DMS53 treated with DMSO at 0.1 percent for 48 hours (cell line): Measurements from ENCODE around the gene MDH1.
"Not testable (repeated sequence)": the region's sequence is repeated elsewhere in the genome, so short reads cannot be mapped to it uniquely, and the experiment has no call there.

Source experiments
- DNase-seq: peaks from one replicate; lab custom pipeline; 2025; ENCODE audit not compliant: unreplicated experiment; lab: John Stamatoyannopoulos, UW

MDH1 gene

DNA sequence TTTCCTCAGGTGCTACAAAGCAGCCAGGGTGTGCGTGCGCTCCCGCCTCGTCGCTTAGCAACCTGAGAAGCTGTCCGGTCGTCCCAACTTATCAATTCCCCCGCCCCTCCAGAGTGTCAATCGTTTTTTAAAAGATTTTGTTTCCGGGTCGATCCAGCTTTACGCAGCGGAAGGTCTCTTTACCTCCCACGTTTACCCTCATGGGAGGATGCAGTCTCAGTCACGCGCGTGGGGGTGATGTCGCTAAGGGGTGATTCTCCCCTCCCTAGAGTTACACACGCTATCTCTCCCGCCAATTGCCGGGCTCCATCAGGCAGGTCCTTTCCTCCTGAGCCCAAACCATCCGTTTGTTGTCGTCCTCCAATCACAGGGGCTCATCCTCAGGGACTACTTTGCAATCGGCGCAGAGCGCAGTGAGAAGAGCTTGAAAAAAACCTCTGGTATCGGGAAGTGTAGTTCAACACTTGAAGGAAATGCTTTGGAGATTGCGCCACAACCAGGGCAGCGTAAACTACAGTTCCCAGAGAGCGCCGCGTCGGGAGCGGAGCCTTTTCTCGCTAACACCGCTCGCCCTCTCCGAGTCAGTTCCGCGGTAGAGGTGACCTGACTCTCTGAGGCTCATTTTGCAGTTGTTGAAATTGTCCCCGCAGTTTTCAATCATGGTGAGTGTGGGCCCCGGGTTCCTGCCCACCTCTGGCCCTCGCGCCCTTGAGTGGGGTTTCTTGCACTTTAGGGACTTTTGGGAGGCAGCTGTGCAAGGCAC is at the start of gene MDH1, which contains the start of gene WDPCP:
Gene MDH1, plus strand, starts transcription at position 579 of the 763 bp plus-strand sequence. Its CDS starts 81 bp downstream, at position 660.
Gene WDPCP, minus strand, starts transcription at position 93 of the 763 bp plus-strand sequence. CDS start 206 bp downstream, outside the sequence.
- DNase-seq: peak; percentile 99

DNA sequence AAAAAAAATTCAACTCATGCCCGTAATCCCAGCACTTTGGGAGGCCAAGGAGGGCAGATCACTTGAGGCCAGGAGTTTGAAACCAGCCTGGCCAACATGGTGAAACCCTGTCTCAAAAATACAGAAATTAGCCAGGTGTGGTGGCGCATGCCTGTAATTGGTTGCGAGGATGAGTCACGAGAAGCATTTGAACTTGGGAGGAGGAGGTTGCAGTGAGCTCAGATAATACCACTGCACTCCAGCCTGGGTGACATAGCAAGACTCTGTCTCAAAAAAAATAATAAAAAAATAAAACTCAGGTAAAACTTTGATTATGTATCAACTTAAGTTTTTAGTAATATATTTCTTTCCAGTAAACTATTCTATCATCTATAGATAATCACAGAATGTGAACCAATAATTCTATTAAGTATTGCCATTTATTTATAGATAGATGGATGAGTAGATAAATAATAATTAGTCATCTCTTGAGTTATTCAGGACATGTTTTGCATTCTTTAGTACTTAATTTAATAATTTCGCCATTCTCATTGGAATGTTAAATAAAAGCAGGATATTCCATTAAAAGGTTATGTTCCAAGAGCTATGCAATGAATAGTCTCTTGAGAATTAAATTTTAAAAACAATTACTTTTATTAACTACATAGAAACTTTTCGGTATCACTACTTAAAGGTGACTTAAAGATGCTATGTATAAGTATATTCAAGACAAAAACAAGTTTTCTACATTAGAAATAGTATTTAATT is 49.2 kb upstream of the MDH1 start:
- no peak for DNase-seq

DNA sequence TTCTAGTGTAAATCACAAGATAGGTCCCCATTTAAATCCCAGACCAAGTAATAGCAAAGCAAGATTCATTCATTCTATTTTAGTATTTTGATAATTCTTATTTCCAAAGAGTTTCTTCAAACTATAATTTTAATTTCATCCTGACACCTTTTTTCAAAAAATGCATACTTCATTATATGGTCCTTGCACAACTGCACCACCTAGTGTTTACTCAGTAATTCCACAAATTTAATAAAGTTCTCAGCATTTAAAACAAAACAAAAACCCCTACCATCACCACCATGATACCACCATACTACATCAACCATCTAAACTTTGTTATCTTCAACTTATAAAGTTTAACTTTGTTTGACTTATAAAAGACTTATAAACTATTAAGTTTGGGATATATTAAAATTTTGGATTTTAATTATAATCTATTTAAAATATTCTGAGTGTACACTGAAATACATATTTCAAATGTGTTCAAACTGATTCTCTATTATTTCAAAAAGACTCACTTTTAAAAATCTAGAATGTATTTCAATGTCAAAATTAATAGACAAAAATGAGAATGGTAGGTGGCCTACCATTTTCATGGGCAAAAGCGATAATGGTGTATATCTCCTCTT is 44.6 kb upstream of the MDH1 start:
- peak; percentile 1 for DNase-seq

DNA sequence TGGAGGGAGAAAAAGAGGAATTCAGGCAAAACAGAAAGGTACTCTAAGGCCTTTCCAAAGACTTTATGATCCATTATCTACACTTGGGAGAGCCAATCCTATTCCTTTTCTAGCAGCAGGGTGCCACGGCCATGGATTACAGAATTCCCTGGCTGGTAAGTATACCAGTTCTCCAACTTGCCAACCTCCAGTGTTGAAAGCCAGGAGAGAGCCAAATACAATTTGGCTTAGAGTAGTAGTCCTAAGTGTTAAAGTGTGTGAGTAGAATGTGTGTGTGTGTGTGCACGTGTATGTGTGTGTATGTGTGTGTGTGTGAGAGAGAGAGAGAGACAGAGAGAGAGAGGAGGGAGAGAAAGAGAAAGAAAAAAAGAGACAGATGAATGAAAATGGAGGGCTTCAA is 43.7 kb upstream of the MDH1 start:
- DNase-seq: no peak

DNA sequence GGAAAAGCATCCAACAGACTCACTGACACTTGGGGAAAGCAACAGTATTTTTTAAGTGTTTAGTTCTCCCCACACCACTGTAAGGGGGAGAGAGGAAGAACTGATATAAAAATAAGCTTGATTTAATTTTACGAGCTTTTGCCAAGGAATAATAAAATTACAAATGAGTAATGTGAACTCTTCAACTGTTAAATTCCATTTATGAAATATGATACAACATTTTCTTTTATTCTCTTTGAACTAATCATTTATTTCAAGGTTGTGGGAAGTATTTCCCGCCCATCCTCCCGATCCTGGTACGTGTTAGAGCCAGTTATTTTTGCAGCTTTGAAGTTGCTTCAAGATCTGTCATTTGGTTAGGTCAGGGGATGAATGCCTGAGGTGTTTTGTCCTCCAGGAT is 35.7 kb upstream of the MDH1 start:
- DNase-seq: no peak

DNA sequence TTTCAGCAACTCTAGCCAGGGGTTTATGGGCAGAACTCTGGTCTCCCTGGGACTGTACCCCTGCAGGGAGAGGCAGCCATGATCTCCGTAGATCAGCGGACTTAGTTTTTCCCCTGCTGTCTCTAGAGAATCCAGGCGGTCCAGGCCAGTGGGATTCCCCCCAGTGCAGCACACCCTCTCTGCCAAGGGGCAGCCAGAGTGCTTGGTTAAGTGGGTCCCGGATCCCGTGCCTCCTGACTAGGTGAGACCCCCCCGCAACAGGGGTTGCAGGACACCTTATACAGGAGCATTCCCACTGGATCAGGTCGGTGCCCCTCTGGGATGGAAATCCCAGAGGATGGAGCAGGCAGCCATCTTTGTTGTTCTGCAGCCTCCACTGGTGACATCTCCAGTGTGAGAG is 33.5 kb upstream of the MDH1 start:
- DNase-seq: no peak

DNA sequence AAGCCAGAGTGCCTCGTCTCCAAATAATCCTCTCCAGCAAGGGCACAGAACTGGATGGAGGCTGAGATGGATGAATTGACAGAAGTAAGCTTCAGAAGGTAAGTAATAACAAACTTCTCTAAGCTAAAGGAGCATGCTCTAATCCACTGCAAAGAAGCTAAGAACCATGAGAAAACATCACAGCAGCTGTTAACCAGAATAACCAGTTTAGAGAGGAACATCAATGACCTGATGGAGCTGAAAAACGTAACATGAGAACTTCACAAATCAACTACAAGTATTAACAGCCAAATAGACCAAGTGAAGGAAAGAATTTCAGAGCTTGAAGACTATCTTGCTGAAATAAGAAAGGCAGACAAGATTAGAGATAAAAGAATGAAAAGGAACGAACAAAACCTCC is 32.8 kb upstream of the MDH1 start:
- DNase-seq: peak; percentile 59

DNA sequence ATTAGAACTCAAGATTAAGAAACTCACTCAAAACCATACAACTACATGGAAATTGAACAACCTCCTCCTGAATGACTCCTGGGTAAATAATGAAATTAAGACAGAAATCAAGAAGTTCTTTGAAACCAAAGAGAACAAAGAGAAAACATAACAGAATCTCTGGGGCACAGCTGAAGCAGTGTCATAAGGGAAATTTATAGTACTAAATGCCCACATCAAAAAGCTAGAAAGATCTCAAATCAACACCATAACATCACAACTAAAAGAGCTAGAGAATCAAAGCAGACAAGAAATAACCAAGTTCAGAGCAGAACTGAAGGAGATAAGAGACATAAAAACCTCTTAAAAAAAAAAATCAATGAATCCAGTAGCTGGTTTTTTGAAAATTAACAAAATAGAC is 30.9 kb upstream of the MDH1 start:
- DNase-seq: not testable (repeated sequence)

DNA sequence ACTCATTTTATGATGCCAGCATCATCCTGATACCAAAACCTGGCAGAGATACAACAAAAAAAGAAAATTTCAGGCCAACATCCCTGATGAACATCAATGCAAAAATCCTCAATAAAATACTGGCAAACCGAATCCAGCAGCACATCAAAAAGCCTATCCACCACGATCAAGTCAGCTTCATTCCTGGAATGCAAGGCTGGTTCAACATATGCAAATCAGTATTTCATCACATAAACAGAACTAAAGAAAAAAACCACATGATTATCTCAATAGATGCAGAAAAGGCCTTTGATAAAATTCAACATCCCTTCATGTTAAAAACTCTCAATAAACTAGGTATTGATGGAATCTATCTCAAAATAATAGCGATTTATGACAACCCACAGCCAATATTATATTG is 29.8 kb upstream of the MDH1 start:
- not testable (repeated sequence) for DNase-seq

DNA sequence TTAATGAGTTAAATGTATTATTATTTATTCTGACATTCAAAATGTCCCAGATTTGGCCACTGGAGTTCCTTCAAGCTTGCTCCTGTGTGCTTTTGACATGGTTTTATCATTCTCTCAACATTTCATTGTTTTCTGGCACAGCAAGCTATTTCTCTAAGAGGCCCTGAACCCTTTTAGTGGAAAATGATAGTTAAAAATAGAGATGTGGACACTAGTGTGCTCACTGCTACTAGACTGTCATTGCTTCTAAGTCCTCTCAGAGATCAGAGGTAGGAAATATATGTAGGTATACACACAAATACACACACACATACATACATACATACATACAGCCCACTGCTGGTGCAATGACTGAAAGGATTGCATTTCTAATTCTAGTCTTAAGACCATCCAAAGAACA is 26.0 kb upstream of the MDH1 start:
- DNase-seq: no peak

DNA sequence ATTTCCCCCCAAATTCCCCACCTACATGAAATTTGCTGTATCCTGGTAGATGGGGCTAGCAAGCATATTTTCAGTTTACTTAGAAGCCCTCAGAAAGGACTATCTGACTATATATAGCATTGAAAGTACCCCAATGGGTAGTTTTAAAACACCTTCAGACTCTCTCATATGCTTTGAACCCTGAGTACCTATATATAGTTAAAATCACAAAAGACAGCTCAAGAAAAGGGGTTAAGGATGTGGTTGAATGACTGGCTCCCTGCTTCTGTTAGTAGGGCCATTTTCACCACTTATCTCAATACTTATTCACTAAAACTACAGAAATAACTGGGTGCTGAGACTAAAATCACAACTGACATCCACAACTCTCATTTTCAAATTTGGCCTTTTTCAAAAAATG is 19.0 kb upstream of the MDH1 start:
- DNase-seq: no peak

DNA sequence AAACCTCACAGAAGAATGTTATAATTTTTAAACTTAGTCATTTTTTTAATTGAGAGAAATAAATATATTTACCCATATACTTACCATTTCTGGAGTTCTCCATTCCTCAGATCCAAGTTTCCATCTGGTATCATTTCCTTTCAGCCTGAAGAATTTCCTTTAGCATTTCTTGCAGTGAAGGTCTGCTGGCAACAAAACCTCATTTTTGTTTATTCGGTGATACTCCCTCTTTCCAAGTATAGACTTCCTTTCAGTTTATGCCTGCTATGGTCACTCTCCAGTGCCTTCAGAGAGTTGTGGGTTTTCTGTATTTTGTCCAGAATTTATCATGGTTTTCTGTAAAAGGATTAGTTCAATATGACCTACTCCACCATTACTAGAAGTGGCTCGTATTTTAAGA is 17.5 kb upstream of the MDH1 start:
- DNase-seq: no peak

DNA sequence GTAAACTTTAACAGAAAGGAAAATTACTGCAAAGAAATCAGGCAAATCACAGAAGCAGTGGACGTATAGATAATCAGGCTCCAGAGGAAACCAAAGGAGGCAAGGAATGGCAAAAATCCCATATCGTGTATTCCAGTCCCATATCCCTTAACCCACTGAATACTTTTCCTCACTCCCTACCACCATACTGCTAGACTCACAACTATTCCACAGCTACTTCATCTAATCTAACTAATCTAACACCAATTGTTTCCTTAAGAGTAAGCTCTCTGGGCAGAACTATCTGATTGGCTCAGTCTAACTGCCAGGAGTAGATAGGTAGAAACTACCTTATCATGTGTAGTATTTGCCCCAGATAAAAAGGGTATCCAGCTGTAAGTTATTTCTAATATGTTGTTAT is 16.8 kb upstream of the MDH1 start:
- DNase-seq: no peak

DNA sequence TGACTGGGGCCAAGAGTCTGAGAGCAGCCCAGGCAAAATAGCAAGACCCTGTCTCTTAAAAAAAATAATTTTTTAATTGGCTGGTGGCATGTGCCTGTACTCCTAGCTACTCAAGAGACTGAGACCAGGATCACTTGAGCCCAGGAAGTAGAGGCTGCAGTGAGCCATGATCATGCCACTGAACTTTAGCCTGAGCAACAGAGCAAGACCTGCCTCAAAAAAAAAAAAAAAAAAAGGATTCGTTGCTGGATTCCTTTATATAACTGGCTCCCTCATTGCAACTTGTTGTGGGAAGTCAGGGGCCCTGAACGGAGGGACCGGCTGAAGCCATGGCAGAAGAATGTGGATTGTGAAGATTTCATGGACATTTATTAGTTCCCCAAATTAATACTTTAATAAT is 15.7 kb upstream of the MDH1 start:
- DNase-seq: not testable (repeated sequence)

DNA sequence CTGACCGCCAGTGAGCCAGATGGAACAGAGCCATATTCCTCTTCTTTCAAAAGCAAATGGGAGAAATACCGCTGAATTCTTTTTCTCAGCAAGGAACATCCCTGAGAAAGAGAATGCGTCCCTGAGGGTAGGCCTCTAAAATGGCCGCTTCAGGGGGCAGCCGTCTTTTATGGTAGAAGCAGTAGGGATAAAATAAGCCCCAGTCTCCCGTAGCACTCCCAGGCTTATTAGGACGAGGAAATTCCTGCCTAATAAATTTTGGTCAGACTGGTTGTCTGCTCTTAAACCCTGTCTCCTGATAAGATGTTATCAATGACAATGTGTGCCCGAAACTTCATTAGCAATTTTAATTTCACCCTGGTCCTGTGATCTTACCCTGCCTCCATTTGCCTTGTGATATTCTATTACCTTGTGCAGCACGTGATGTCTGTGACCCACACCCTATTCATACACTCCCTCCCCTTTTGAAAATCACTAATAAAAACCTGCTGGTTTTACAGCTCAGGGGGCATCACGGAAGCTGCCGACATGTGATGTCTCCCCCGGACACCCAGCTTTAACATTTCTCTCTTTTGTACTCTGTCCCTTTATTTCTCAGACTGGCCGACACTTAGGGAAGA is 14.9 kb upstream of the MDH1 start:
- DNase-seq: not testable (repeated sequence)

DNA sequence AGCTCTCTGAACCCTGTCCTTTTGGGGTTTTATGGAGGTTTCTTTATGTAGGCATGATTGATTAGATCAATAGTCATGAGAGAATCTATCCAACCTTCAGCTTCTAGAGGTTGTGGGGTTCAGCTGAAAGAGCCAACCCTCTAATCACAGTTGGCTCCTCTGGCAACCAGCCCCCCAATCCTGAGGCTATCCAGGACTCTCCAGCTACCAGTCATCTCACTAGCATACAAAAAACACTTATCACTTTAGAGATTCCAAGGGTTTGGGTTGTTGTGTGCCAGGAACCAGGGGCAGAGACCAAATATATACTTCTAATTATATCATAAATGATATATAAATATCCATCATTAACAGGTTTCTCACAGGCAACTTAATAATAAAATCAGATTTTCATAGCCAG is 12.2 kb upstream of the MDH1 start:
- no peak for DNase-seq

DNA sequence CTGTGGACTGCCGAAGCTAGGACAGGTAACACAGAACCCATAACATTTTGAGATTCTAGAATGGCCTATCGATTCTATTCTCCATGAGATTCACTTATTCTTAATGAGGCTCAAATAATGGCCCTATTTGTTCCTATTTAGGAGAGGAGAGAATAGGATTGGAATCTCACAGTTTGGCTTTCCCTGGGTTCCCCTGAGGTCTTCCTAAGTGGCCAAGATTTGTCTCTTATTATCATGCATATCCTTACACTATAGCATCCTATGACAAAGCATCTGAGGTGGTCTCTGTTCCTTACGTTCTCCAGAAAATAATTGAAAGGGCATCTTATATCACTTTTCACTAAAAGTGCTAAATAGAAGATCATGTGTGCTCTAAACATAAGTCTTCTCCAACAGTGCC is 10.0 kb upstream of the MDH1 start:
- no peak for DNase-seq

DNA sequence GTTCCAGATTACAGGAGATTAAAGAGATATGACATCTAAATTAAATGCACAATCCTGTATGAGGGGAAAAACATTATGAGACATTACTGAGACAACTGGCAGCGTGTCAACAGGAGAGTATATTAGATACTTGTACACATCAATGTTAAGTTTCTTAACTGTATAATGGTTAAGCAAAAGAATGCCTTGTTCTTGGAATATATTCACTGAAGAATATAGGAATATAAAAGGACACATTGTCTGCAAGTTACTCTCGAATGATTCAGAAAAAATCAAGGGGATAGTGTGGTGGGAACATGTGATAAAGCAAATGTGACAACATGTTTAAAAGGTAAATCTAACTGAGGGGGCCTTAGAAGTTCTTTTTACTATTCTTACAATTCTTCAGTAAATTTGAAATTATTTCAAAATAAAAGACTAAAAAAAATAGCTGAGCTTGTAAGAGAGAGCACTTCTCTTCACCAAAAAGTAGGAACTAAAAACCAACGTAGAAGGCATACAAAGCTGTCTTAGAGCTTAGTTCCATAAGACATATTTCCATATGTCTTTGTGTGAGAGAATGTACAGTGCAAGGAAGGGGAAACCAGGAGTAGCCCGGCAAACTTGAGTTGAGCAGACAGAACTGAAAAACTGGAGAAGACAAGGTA is 8.0 kb upstream of the MDH1 start:
- no peak for DNase-seq

DNA sequence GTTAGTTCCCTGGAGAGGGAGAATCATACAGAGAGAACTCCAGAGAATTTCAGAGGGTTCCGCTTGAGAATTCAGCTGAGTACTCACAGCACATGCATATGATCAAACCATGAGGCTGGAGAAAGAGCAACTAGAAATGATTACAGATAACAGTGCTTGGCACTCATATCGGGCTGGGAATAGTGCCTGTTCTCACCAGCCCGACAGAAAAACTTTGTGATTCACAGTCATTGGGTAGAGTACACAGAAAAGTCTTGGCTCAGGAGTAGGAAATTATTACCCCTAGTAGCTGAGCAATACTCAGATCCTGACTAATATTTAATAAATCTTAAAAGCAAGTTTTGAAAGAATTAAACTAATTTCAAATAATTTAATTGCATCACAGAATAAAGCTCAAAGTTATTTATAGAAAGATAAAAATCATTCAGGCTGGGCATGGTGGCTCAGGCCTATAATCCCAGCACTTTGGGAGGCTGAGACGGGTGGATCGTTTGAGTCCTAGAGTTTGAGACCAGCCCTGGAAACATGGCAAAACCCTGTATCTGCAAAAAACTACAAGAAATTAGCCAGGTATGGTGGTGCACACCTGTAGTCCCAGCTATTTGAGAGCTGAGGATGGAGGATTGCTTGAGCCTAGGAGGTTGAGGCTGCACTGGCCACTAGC is 7.3 kb upstream of the MDH1 start:
- no peak for DNase-seq

DNA sequence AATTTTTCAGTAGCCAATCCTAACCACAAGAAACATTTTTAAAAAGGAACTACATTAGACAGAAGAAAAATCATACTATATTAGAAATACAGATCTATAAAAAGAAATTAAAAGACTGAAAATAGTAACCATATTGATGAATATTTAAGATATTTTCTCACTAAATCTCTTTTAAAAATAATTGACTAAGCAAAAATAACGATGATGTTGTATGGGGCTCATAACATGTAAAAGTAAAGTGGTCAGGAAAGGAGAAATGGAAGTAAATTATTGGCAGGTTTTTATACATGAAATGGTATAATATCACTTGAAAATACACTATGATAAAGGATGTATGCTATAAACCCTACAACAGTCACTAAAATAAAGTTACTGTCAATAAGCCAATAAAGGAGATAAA is 5.9 kb upstream of the MDH1 start:
- no peak for DNase-seq
